HepG2 (cell line): ENCODE data around the gene ANKRD39. TPM values are rescaled to one million over a fixed set of nuclear protein-coding genes. Genes with fewer than 3 reads are reported as not detected.

Source experiments
- ARID3A ChIP-seq: IDR thresholded peaks from 2 replicates; pipeline ENCODE4 v1.6.1; 2012; ENCODE audit warnings: low read depth, low read length, improper control_type of control experiment
- ATAD3A ChIP-seq: sonication (generic); formaldehyde crosslinking; IDR thresholded peaks from 2 replicates; pipeline ENCODE4 v1.4.0; 2020; ENCODE audit warnings: missing genetic modification reagents
- ATF4 ChIP-seq, 2 experiments: fragments of 450-650 bp in 1 of 2; sonication (generic) in 1 of 2; formaldehyde crosslinking; IDR thresholded peaks; 2 replicates each; pipeline versions ENCODE4 v1.5.0 to v1.8.0; 2020 to 2022; ENCODE audit warnings: mild to moderate bottlenecking in 1 of 2, missing genetic modification reagents in 1 of 2
- CENPX ChIP-seq: sonication (generic); formaldehyde crosslinking; IDR thresholded peaks from 2 replicates; pipeline ENCODE4 v1.9.0; 2021; ENCODE audit warnings: mild to moderate bottlenecking, missing genetic modification reagents, moderate library complexity
- CHD2 ChIP-seq: IDR thresholded peaks from 2 replicates; pipeline ENCODE4 v1.6.1; 2011; ENCODE audit warnings: low read depth, low read length, improper control_type of control experiment
- HOXA3 ChIP-seq: sonication (generic); formaldehyde crosslinking; IDR thresholded peaks from 2 replicates; pipeline ENCODE4 v1.5.0; 2020; ENCODE audit warnings: missing genetic modification reagents
- JARID2 ChIP-seq: sonication (generic); formaldehyde crosslinking; IDR thresholded peaks from 2 replicates; pipeline ENCODE4 v1.8.1; 2023; ENCODE audit warnings: missing genetic modification reagents, inconsistent platforms; ENCODE audit not compliant: insufficient replicate concordance
- KLF16 ChIP-seq, 2 experiments: sonication (generic) in 1 of 2; formaldehyde crosslinking in 1 of 2; IDR thresholded peaks; 2 replicates each; pipeline versions ENCODE4 v1.6.1 to v1.8.0; 2016 to 2023; ENCODE audit warnings: missing genetic modification reagents in 2 of 2, missing compliant biosample characterization in 1 of 2
- LCORL ChIP-seq, 2 experiments: fragments of 450-650 bp in 1 of 2; sonication (generic) in 1 of 2; formaldehyde crosslinking in 1 of 2; IDR thresholded peaks; 2 replicates each; pipeline versions ENCODE4 v1.5.0 to v1.6.1; 2017 to 2020; ENCODE audit warnings: antibody characterized with exemption in 1 of 2, missing genetic modification reagents in 1 of 2
- RERE ChIP-seq: IDR thresholded peaks from 2 replicates; pipeline ENCODE4 v1.6.1; 2016; ENCODE audit warnings: low read depth, missing genetic modification reagents, missing compliant biosample characterization
- TCF7 ChIP-seq: sonication (generic); IDR thresholded peaks from 2 replicates; pipeline ENCODE4 v1.6.1; 2016; ENCODE audit warnings: antibody characterized with exemption, low read depth
- UBTF ChIP-seq: sonication (generic); formaldehyde crosslinking; IDR thresholded peaks from 2 replicates; pipeline ENCODE4 v1.4.0; 2020; ENCODE audit warnings: mild to moderate bottlenecking, missing genetic modification reagents
- ZNF12 ChIP-seq: sonication (generic); formaldehyde crosslinking; IDR thresholded peaks from 2 replicates; pipeline ENCODE4 v1.5.0; 2020; ENCODE audit warnings: missing genetic modification reagents
- ZNF224 ChIP-seq: sonication (generic); formaldehyde crosslinking; IDR thresholded peaks from 2 replicates; pipeline ENCODE4 v1.5.0; 2020; ENCODE audit warnings: mild to moderate bottlenecking, missing genetic modification reagents
- ZNF3 ChIP-seq: IDR thresholded peaks from 2 replicates; pipeline ENCODE4 v1.7.0; 2017; ENCODE audit warnings: inconsistent platforms
- ZNF550 ChIP-seq: sonication (generic); formaldehyde crosslinking; IDR thresholded peaks from 2 replicates; pipeline ENCODE4 v1.4.0; 2020; ENCODE audit warnings: mild to moderate bottlenecking, missing genetic modification reagents, borderline replicate concordance
- ZNF709 ChIP-seq: sonication (generic); formaldehyde crosslinking; IDR thresholded peaks from 2 replicates; pipeline ENCODE4 v1.5.0; 2020; ENCODE audit warnings: mild to moderate bottlenecking, missing genetic modification reagents
- ZSCAN31 ChIP-seq: sonication (generic); formaldehyde crosslinking; IDR thresholded peaks from 2 replicates; pipeline ENCODE4 v1.5.0; 2020; ENCODE audit warnings: low read depth, mild to moderate bottlenecking, missing genetic modification reagents
- polyA plus RNA-seq, 8 experiments: library from polyadenylated mRNA; depleted of rRNA in 3 of 8; stranded (reverse) in 7 of 8; unstranded in 1 of 8; fragments of >200 nt; fragmentation: Illumina TruSeq in 4 of 8; extraction: Trizol in 4 of 8; gene quantifications; 2 replicates each; pipeline versions ENCODE4 v1.2.1 to v1.2.3, GENCODE V29; 2011 to 2016; ENCODE audit warnings: low read depth in 4 of 8, missing spikeins in 1 of 8, mixed read lengths in 1 of 8; ENCODE audit not compliant: insufficient read depth in 1 of 8
- total RNA-seq, 5 experiments: library from RNA; depleted of rRNA; stranded (reverse); fragments of >200 nt; fragmentation: Illumina TruSeq; extraction: Trizol; gene quantifications; 2 replicates each; pipeline ENCODE4 v1.2.3, GENCODE V29; 2016; ENCODE audit warnings: low read depth in 1 of 5

The ANKRD39 gene
- total and polyA plus RNA-seq, 2 of the 13 experiments (the other 11 are each of a cell fraction or from before 2014, with no cell fraction given), result 23.2 to 24.8 TPM

GRCh38 chr2:96856776-96857666, 795 bp downstream of the ANKRD39 start (continued):
- TF ChIP-seq ARID3A, result no peak
- TF ChIP-seq JARID2, result peak; percentile 13
- no peak for TF ChIP-seq ZNF224 (CRISPR knock-in tag)
- TF ChIP-seq CHD2, result no peak
- TF ChIP-seq ATF4 (CRISPR knock-in tag; IDR thresholded peaks at IDR 0.05), result 0 out of 4 replicates have a peak, but pooled peaks of 1 of the 2 experiments have one; percentile 20
- TF ChIP-seq ZNF709, result no peak
- TF ChIP-seq UBTF (CRISPR knock-in tag), result no peak
- TF ChIP-seq TCF7, result no peak
- TF ChIP-seq CENPX, result no peak
- no peak for TF ChIP-seq ZNF3 (CRISPR knock-in tag)
- TF ChIP-seq RERE, result no peak
- TF ChIP-seq ZSCAN31 (CRISPR knock-in tag), result no peak; the same call in 1 of the 2 replicates
- TF ChIP-seq KLF16 (CRISPR knock-in tag; IDR thresholded peaks at IDR 0.05), result no peak; a peak in 1 of 4 replicates
- TF ChIP-seq ZNF550 (CRISPR knock-in tag), result no peak
- 0 out of 2 replicates have a peak, but pooled peaks have one; percentile 3 for TF ChIP-seq ATAD3A
- no peak for TF ChIP-seq LCORL (IDR thresholded peaks at IDR 0.05)
- TF ChIP-seq LCORL (CRISPR knock-in tag; IDR thresholded peaks at IDR 0.05), result no peak
- TF ChIP-seq ZNF12 (CRISPR knock-in tag), result no peak
- TF ChIP-seq HOXA3 (CRISPR knock-in tag), result no peak
